Nephron progenitor cell (in vitro differentiated cells): Measurements from ENCODE around the gene SUSD2.

ENCODE experiments used
- DNase-seq: peaks from one replicate; pipeline ENCODE4 v3.0.0; 2021
- H3K27ac Mint-ChIP-seq: 2 replicates; pipeline ENCODE4 v1.8.0; 2021; ENCODE audit warnings: mild to moderate bottlenecking, moderate library complexity, mixed read lengths
- H3K27me3 Mint-ChIP-seq: 2 replicates; pipeline ENCODE4 v1.8.0; 2021; ENCODE audit warnings: mild to moderate bottlenecking, low read depth, mixed read lengths; ENCODE audit not compliant: poor library complexity
- H3K36me3 Mint-ChIP-seq: 2 replicates; pipeline ENCODE4 v1.8.0; 2021; ENCODE audit warnings: low read depth, mixed read lengths
- H3K4me1 Mint-ChIP-seq: 2 replicates; pipeline ENCODE4 v1.8.0; 2021; ENCODE audit warnings: mixed read lengths
- H3K4me3 Mint-ChIP-seq: 2 replicates; pipeline ENCODE4 v1.8.0; 2021; ENCODE audit warnings: mild to moderate bottlenecking, moderate library complexity, mixed read lengths
- H3K9me3 Mint-ChIP-seq: 2 replicates; pipeline ENCODE4 v1.8.0; 2021; ENCODE audit warnings: mild to moderate bottlenecking, moderate library complexity, mixed read lengths
- TF ChIP-seq, protein P1 (sequence below): fragments of 200-600 bp; sonication (generic); IDR thresholded peaks from 2 replicates; pipeline ENCODE4 v1.5.0; 2021; ENCODE audit warnings: antibody characterized with exemption

Gene SUSD2

DNA sequence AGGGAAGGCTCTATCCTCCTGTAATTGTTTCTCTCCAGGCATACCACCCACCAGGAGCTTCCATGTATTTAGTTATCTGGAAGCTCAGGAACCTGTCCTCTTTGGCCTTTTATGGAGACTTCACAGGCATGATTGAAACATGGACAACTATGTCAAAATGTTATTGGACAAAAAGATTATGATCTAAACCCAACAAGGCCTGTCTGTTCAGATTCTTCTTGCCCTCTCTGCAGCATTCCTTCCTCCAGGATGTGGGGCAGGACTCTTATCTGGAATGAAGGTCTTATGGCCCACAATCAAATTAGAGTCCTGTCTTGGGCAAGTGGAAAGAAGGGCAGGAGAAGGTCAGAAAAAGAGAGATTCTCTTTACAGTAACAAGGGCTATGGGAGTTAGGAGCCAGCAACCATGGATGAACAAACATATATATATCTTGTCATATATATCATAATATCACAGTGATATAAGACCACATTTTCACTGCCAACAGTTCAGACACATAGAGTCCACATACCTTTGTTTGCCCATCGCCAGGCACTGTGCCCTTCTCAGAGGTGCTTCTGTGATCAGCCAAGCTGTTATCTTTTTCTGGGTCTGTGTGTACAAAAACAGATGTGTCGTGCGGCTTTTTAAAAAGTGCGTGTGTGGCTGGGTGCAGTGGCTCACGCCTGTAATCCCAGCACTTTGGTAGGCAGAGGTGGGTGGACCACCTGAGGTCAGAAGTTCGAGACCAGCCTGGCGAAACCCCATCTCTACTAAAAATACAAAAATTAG, 42.5 kb upstream of the SUSD2 start:
- no peak for DNase-seq
- no peaks in the 10 kb centered on the region for H3K27me3 Mint-ChIP-seq
- peaks cover 34% of the 10 kb centered on the region for H3K36me3 Mint-ChIP-seq
- no peak overlapping the region for H3K4me3 Mint-ChIP-seq
- no peak overlapping the region for H3K27ac Mint-ChIP-seq
- no peaks in the 10 kb centered on the region for H3K9me3 Mint-ChIP-seq
- TF ChIP-seq, protein P1, sequence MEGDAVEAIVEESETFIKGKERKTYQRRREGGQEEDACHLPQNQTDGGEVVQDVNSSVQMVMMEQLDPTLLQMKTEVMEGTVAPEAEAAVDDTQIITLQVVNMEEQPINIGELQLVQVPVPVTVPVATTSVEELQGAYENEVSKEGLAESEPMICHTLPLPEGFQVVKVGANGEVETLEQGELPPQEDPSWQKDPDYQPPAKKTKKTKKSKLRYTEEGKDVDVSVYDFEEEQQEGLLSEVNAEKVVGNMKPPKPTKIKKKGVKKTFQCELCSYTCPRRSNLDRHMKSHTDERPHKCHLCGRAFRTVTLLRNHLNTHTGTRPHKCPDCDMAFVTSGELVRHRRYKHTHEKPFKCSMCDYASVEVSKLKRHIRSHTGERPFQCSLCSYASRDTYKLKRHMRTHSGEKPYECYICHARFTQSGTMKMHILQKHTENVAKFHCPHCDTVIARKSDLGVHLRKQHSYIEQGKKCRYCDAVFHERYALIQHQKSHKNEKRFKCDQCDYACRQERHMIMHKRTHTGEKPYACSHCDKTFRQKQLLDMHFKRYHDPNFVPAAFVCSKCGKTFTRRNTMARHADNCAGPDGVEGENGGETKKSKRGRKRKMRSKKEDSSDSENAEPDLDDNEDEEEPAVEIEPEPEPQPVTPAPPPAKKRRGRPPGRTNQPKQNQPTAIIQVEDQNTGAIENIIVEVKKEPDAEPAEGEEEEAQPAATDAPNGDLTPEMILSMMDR = no peak
- peaks cover 7% of the 10 kb centered on the region for H3K4me1 Mint-ChIP-seq

DNA sequence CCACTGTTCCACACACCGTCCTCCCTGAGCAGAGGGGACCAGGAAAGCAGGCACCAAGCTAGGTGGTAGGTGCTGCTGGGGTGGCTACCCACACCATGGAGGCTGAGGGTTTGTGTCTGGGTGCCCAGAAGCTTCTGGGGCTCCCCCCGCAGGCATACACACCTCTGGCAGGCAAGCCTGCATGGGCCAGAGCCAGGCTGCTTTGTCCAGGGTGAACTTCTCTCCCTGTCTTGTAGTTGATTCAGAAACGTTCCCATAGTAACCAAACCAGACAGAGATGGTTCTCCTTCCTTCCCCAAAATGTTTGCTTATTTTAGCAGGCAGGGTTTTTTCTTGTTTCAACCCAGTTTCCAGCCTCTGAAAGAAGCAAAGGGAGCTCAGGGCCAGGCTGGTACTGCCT, 40.9 kb upstream of the SUSD2 start:
- H3K27me3 Mint-ChIP-seq = no peaks in the 10 kb centered on the region
- H3K4me1 Mint-ChIP-seq = peaks cover 8% of the 10 kb centered on the region
- TF ChIP-seq, protein P1 = no peak
- no peak overlapping the region for H3K4me3 Mint-ChIP-seq
- DNase-seq = no peak
- H3K9me3 Mint-ChIP-seq = no peaks in the 10 kb centered on the region
- H3K27ac Mint-ChIP-seq = no peak overlapping the region
- peaks cover 28% of the 10 kb centered on the region for H3K36me3 Mint-ChIP-seq

DNA sequence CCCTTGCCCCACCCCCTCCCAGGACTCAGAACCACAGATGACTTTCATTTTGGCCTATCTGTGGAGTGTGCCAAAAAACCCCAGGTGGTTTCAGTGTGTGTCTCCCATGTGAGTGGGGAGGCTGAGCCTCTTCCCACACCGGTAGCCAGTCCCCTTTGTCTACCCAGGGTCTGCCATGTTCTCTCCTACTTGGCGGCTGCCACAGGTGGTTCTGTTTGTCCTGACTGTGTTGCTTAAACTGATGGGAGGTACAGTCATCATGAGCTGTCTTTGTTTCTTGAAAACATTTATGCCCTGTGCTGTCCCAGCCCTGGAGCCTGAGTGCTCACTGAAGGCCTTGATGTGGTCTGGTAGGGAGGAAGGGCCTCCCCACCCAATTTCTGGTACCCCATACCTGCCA, 39.7 kb upstream of the SUSD2 start:
- Mint-ChIP-seq H3K27ac (no peak overlapping the region), H3K36me3 (peaks cover 25% of the 10 kb centered on the region), H3K9me3 (no peaks in the 10 kb centered on the region), H3K27me3 (no peaks in the 10 kb centered on the region), H3K4me1 (peaks cover 20% of the 10 kb centered on the region), H3K4me3 (no peak overlapping the region)
- TF ChIP-seq, protein P1 = no peak
- no peak for DNase-seq

DNA sequence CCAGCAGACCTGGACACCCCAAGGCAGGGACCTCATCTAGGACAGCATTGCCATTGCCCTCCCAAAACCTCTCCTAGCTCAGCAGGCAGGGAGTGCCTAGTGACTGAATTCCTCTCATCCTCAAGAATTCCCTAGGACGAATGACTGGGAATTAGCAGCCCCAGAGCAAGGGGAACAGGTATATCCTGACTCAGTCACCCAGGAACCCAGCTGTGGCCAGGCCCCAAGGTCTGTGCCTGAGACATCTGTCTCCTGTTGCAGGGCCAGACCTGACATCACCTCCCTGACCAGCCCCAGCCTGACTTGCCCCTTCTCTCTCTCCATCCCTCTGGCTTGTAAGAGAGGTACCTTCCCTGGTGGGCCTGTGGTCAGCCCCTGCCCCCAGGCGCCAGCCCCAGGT, 39.0 kb upstream of the SUSD2 start:
- Mint-ChIP-seq H3K27me3 (no peaks in the 10 kb centered on the region), H3K9me3 (no peaks in the 10 kb centered on the region), H3K27ac (peak overlapping the region; percentile 45), H3K36me3 (peaks cover 19% of the 10 kb centered on the region), H3K4me1 (peaks cover 26% of the 10 kb centered on the region), H3K4me3 (no peak overlapping the region)
- TF ChIP-seq, protein P1 = no peak
- no peak for DNase-seq

DNA sequence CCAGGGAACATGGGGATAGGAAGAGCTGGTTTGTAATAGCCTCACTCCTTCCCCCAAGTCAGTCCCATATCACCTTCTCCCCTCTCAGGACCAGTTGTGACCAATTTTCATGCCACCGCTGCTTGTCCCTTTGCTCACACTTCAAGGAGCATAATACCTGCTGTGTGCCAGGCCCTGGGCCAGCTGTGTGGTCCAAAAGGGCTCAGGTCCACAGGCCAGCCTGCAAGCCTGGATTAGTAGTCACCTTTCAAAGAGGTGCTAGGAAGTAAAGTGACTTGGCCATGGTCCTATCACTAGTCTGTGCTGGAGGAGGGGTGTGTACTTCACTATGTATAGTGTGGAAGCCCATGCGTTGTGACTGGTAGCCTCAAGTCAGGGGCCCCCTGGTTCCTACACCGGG, 38.5 kb upstream of the SUSD2 start:
- no peaks in the 10 kb centered on the region for H3K27me3 Mint-ChIP-seq
- H3K9me3 Mint-ChIP-seq = no peaks in the 10 kb centered on the region
- peaks cover 32% of the 10 kb centered on the region for H3K4me1 Mint-ChIP-seq
- H3K27ac Mint-ChIP-seq = peak overlapping the region; percentile 59
- peaks cover 13% of the 10 kb centered on the region for H3K36me3 Mint-ChIP-seq
- H3K4me3 Mint-ChIP-seq = no peak overlapping the region
- TF ChIP-seq, protein P1 = no peak
- DNase-seq = no peak
